ENCODE measurements around the gene TRIM29. TPM values are rescaled to one million over a fixed set of nuclear protein-coding genes. Genes with fewer than 3 reads are reported as not detected.

Gene TRIM29
- total RNA-seq, 3 donors from 2014 or later: 10.6 to 58.7 (median 45.9) TPM

DNA sequence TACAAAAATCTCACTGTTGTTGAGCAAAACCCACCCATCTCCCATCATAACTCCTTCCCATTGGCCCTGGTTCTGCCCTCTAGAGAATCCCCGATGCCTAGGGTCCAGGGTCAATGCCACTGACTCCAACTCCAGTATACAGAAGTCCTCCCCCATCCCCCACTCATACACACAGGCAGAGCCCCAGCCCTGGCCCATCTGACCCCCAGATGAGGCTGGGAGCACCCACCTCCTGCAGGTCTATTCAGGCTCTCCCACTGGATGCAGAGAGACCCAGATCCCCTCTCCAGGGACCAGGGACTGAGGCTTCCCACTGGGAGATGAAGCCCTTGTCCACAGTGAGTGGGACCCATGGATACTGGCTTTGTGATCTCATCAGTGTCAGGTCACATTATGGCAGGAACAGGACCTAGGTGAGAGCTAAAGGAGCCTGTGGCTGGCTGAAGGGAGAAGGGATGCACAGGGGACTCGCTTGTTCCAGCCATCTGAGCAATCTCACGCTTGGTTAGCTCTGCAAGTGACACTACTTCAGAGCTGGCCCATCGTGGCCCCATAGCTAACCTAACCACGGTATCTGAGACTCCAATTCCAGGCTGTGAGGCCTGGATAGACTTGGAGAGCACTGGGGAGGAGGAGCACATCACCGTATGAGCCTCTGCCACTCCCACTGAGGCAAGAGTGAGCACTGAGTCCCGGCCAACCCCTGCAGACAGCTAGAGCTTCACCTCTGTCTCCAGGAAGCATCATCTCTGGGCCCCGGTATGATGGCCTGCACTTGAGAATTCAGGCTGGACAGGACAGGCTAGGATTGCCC is 35.7 kb downstream of the TRIM29 start:
- no peak overlapping the region for H3K4me3 ChIP-seq
- no peaks in the 10 kb centered on the region for H3K9me3 ChIP-seq
- H3K27ac ChIP-seq: no peak overlapping the region
- H3K4me1 ChIP-seq: no peaks in the 10 kb centered on the region
- no peak for DNase-seq (ENCODE audit: low spot score in 2 of 2)
- intact Hi-C loops (cut with DNase I; ENCODE audit: low total_unique reads): loop anchor here (10.0 kb wide), 1 partner anchor 437 kb away; no protein-coding TSS in a partner anchor
- H3K36me3 ChIP-seq: no peaks in the 10 kb centered on the region
- TF ChIP-seq, protein P1, sequence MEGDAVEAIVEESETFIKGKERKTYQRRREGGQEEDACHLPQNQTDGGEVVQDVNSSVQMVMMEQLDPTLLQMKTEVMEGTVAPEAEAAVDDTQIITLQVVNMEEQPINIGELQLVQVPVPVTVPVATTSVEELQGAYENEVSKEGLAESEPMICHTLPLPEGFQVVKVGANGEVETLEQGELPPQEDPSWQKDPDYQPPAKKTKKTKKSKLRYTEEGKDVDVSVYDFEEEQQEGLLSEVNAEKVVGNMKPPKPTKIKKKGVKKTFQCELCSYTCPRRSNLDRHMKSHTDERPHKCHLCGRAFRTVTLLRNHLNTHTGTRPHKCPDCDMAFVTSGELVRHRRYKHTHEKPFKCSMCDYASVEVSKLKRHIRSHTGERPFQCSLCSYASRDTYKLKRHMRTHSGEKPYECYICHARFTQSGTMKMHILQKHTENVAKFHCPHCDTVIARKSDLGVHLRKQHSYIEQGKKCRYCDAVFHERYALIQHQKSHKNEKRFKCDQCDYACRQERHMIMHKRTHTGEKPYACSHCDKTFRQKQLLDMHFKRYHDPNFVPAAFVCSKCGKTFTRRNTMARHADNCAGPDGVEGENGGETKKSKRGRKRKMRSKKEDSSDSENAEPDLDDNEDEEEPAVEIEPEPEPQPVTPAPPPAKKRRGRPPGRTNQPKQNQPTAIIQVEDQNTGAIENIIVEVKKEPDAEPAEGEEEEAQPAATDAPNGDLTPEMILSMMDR (IDR thresholded peaks at IDR 0.05): no peak
- TF ChIP-seq POLR2A (IDR thresholded peaks at IDR 0.05) (no peak), POLR2AphosphoS5 (IDR thresholded peaks at IDR 0.05) (no peak)
- peaks cover 0 to 3% of the 10 kb centered on the region in 2 donors for H3K27me3 ChIP-seq

DNA sequence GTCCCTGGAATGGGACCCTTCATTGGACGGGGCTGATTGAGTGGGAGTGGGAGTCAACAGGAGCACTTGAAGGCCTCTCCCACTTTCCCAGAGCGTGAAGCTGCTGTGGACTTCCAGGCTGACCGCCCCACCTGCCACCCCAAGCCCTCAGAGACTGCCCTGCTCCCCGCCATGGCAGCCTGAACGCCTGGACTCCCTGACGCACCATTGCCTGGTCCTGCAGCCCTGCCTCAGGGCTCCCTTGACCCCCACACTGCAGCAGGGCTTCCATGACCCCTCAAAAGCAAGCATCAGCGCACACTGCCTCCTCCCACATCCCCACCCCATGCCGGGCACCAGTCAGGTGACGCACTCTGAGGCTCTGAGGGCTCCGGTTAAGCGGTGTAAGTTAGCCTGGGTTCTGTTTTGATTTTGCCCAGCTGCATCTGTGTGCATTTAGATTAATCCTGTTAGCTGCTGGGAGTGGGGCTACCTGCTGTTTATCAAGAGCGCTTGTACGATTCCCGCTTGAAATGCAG is 39.4 kb downstream of the TRIM29 start:
- DNase-seq (ENCODE audit: low spot score in 2 of 2): no peak
- Histone ChIP-seq H3K4me1 (no peaks in the 10 kb centered on the region), H3K27me3 (peaks cover 0 to 3% of the 10 kb centered on the region in 2 donors), H3K4me3 (no peak overlapping the region), H3K36me3 (no peaks in the 10 kb centered on the region), H3K27ac (no peak overlapping the region), H3K9me3 (no peaks in the 10 kb centered on the region)
- intact Hi-C loops (cut with DNase I; ENCODE audit: low total_unique reads): loop anchor here (5.0 kb wide), 1 partner anchor 221 kb away; no protein-coding TSS in a partner anchor
- TF ChIP-seq, protein P1 (IDR thresholded peaks at IDR 0.05): no peak
- TF ChIP-seq POLR2AphosphoS5 (IDR thresholded peaks at IDR 0.05) (no peak), POLR2A (IDR thresholded peaks at IDR 0.05) (no peak)

DNA sequence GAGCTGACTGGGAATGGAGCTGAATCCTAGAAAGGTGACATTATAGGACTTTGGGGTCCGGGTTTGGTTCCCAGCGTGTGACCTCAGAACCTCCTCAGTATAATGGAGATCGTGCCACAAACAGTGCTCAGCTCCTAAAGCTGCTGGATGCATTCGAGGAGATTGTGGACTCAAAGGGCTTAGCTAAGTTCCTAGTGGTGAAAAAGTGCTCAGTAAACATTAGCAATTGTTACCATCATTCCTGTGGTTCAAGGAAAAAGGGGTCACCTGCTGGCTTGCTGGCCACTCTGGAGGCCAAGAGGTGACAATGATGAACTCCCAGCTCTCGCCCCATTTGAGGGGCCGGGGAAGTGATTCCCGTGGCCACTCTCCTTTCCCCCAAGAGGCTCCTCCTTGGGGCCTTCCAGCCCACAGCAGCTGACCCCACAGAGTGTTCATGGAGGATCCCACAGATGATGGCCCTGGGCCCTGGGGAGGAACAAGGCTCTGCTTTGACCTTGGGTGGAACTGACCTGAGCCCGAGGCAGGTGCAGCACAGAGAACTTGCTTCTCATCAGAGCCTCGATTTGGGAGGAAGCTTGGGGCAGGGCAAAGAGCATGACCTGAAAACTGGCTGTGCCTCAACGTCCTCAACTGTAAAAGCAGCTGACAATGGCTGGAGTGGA is 40.1 kb downstream of the TRIM29 start:
- Histone ChIP-seq H3K27me3 (peaks cover 0 to 3% of the 10 kb centered on the region in 2 donors), H3K27ac (no peak overlapping the region), H3K9me3 (no peaks in the 10 kb centered on the region), H3K36me3 (no peaks in the 10 kb centered on the region), H3K4me1 (no peaks in the 10 kb centered on the region), H3K4me3 (no peak overlapping the region)
- TF ChIP-seq, protein P1 (IDR thresholded peaks at IDR 0.05): no peak
- TF ChIP-seq POLR2AphosphoS5 (IDR thresholded peaks at IDR 0.05): no peak
- no peak for DNase-seq (ENCODE audit: low spot score in 2 of 2)
- intact Hi-C loops (cut with DNase I; ENCODE audit: low total_unique reads): loop anchor here (5.0 kb wide), 1 partner anchor 221 kb away; no protein-coding TSS in a partner anchor

DNA sequence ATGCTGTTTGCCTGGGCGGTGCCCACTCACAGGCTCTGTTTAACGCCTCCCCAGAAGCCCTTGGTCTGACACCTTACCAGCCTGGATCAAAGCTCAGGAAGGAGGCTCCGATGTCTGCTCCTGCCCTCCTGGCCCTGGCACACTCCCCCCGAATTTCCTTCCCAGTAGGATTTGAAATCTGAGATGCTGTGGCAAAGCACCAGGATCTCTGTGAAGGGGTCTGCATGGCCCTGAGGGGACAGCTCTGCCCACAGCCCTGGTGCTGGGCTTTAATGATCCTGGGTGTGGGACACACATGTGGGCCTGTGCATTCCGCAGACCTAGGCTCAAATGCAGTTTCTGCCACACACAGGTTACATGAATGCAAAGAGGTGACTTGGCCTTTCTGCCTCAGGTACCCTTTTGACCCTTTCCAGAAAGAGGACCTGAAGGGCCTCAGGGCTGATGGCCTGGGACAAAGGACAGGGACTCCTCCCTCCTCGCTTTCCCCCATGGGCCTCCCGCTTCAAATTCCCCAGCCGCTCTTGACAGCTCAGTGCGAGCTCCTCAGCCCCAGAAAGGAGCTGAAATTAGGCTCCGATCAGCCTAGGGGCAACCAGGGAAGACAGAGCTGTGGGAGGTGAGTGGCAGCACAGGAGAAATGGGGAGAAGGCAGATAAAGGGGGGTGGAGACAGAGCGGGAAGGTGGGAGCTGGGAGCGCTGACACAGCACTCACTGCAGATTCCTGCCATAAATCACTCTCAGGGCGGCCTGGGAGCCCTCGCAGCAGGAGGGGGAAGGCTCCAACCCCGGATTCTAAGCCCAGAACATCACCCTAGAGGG is 41.3 kb downstream of the TRIM29 start:
- H3K36me3 ChIP-seq: no peaks in the 10 kb centered on the region
- TF ChIP-seq, protein P1 (IDR thresholded peaks at IDR 0.05): no peak
- TF ChIP-seq POLR2A (IDR thresholded peaks at IDR 0.05): no peak
- TF ChIP-seq POLR2AphosphoS5 (IDR thresholded peaks at IDR 0.05): no peak
- H3K27me3 ChIP-seq: peaks cover 0 to 3% of the 10 kb centered on the region in 2 donors
- DNase-seq (ENCODE audit: low spot score in 2 of 2): no peak
- no peaks in the 10 kb centered on the region for H3K9me3 ChIP-seq
- no peak overlapping the region for H3K27ac ChIP-seq
- no peaks in the 10 kb centered on the region for H3K4me1 ChIP-seq
- intact Hi-C loops (cut with DNase I; ENCODE audit: low total_unique reads): loop anchor here (5.0 kb wide), 1 partner anchor 219 kb away; no protein-coding TSS in a partner anchor
- H3K4me3 ChIP-seq: no peak overlapping the region
